ENCODE measurements around the gene RGL2. TPM values are rescaled to one million over a fixed set of nuclear protein-coding genes. Genes with fewer than 3 reads are reported as not detected.
A peak's percentile ranks its signal among the peaks of the same experiment; 100 is the strongest.

The RGL2 gene
- total and polyA plus RNA-seq, 2 experiments from 2014 or later = 63.3 to 82.1 TPM

DNA sequence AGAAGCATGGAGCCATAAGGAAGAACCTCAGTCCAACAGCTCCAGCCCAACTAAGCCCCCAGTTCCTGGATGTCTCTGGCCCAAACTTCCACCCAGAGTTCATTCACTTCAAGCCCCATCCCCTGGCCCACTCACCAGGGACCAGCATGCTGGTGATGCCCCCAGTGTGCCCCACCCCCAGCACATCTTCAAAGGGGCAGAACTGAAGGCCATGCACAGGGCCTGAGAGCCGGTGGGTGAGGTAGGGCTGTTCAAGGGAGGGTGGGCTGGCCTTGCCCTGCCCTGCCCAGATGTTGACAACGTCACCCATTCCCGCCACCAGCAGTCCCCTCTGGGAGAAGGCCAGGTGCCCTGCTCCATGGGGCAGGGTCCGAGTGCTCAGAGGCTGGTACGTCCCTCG is 18.2 kb downstream of the RGL2 start:
- no peak overlapping the region for H2AFZ ChIP-seq
- DNase-seq (ENCODE audit: low spot score) = no peak
- no peak for TF ChIP-seq EZH2phosphoT487 (IDR thresholded peaks at IDR 0.05; ENCODE audit: low read depth, severe bottlenecking, unreplicated experiment)
- no peak for TF ChIP-seq EZH2 (IDR thresholded peaks at IDR 0.05; ENCODE audit: borderline replicate concordance)
- TF ChIP-seq CTCF (IDR thresholded peaks at IDR 0.05; ENCODE audit: poor library complexity) = no peak
- WGBS (ENCODE audit: low lambda C conversion rate, missing lambda C conversion rate) = 93% methylated on average over 6 of the region's 6 CpGs
- H3K9me3 ChIP-seq (ENCODE audit: low read depth) = no peaks in the 10 kb centered on the region
- no peak overlapping the region for H3K4me2 ChIP-seq
- no peaks in the 10 kb centered on the region for H3K36me3 ChIP-seq (replicated peaks; ENCODE audit: insufficient read depth, low read depth)
- peaks cover 2% of the 10 kb centered on the region for H3K79me2 ChIP-seq
- no peak overlapping the region for H3K4me3 ChIP-seq
- no peak overlapping the region for H3K27ac ChIP-seq
- no peaks in the 10 kb centered on the region for H3K27me3 ChIP-seq
- H3K9me2 ChIP-seq (replicated peaks; ENCODE audit: insufficient read depth) = no peaks in the 10 kb centered on the region
- peaks cover 11% of the 10 kb centered on the region for H4K20me1 ChIP-seq (ENCODE audit: insufficient read depth, poor library complexity, severe bottlenecking)
- H3K4me1 ChIP-seq (ENCODE audit: insufficient read depth) = peaks cover 21% of the 10 kb centered on the region

DNA sequence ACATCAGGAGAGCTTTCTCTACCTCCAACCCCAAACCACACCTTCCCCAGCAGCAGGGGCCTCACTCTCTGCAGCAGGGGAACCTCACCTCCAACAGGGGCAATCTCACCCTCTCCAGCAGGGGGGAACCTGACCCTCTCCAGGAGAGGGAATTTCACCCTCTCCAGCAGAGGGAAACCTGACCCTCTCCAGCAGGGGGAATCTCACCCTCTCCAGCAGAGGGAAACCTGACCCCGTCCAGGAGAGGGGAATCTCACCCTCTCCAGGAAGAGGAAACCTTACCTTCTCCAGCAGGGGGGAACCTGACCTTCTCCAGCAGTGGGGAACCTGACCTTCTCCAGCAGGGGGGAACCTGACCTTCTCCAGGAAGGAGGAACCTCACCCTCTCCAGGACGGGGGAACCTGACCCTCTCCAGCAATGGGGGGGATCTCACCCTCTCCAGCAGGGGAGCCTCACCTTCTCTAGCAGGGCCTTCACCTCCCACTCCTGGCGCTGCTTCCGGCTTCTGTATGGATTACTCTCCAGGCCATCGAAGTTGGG is 18.7 kb downstream of the RGL2 start:
- peaks cover 7% of the 10 kb centered on the region for H3K79me2 ChIP-seq
- no peak overlapping the region for H3K4me2 ChIP-seq
- no peaks in the 10 kb centered on the region for H3K9me3 ChIP-seq (ENCODE audit: low read depth)
- TF ChIP-seq CTCF (IDR thresholded peaks at IDR 0.05; ENCODE audit: poor library complexity) = peak; percentile 50
- TF ChIP-seq EZH2phosphoT487 (IDR thresholded peaks at IDR 0.05; ENCODE audit: low read depth, severe bottlenecking, unreplicated experiment) = no peak
- WGBS (ENCODE audit: low lambda C conversion rate, missing lambda C conversion rate) = 75% methylated on average over 4 of the region's 5 CpGs
- no peaks in the 10 kb centered on the region for H3K9me2 ChIP-seq (replicated peaks; ENCODE audit: insufficient read depth)
- peaks cover 16% of the 10 kb centered on the region for H4K20me1 ChIP-seq (ENCODE audit: insufficient read depth, poor library complexity, severe bottlenecking)
- no peak overlapping the region for H3K4me3 ChIP-seq
- H2AFZ ChIP-seq = no peak overlapping the region
- H3K4me1 ChIP-seq (ENCODE audit: insufficient read depth) = peaks cover 26% of the 10 kb centered on the region
- no peak overlapping the region for H3K27ac ChIP-seq
- peak; percentile 74 for DNase-seq (ENCODE audit: low spot score)
- H3K27me3 ChIP-seq = no peaks in the 10 kb centered on the region
- H3K36me3 ChIP-seq (replicated peaks; ENCODE audit: insufficient read depth, low read depth) = no peaks in the 10 kb centered on the region

DNA sequence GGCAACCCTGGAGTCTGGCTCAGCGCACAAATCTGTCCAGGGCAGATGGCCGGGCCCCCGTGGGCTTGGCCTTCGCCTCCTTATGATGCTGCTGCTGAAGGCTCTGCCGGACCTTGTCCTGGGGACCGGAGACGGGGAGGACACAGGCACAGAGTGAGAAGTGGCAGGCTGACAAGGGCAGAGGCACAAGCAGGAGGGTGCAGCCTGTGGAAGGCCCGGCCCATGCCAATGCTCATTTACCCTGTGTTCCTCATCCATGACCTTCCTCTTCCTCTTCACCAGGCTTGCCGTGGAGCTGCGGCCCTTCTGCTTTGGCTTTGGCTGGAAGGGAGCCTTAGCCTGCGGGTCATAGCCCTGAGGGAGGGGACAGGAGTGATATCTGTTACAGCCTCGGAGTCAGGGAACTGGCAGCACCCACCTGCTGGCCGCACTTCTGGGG is 19.5 kb downstream of the RGL2 start:
- Histone ChIP-seq H3K79me2 (peaks cover 14% of the 10 kb centered on the region), H3K4me2 (no peak overlapping the region), H3K27me3 (no peaks in the 10 kb centered on the region), H3K27ac (no peak overlapping the region), H3K9me3 (ENCODE audit: low read depth) (no peaks in the 10 kb centered on the region), H3K36me3 (replicated peaks; ENCODE audit: insufficient read depth, low read depth) (no peaks in the 10 kb centered on the region), H3K9me2 (replicated peaks; ENCODE audit: insufficient read depth) (no peaks in the 10 kb centered on the region), H3K4me3 (no peak overlapping the region), H2AFZ (no peak overlapping the region), H4K20me1 (ENCODE audit: insufficient read depth, poor library complexity, severe bottlenecking) (peaks cover 24% of the 10 kb centered on the region), H3K4me1 (ENCODE audit: insufficient read depth) (peaks cover 34% of the 10 kb centered on the region)
- TF ChIP-seq CTCF (IDR thresholded peaks at IDR 0.05; ENCODE audit: poor library complexity) = no peak
- no peak for TF ChIP-seq EZH2phosphoT487 (IDR thresholded peaks at IDR 0.05; ENCODE audit: low read depth, severe bottlenecking, unreplicated experiment)
- WGBS (ENCODE audit: low lambda C conversion rate, missing lambda C conversion rate) = 94% methylated on average over 10 of the region's 13 CpGs
- DNase-seq (ENCODE audit: low spot score) = no peak

DNA sequence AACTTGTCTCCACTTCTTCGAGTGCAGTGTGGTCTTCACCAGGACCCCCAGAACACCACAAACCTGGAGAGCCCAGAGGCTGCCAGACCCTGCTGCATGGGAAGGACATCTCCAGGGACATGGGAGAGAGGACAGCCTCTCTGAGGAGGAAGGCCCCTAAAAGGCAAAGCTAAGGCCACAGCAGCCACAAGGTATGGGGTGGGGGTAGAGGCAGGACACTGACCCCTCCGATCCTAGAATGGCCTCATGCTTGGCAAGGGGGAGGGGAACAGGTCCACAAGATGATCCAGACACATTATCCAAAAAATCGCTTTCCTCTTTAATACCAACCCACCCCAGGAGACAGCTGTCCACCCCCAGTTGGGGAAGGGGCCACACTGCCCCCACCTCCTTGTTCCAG is 19.9 kb downstream of the RGL2 start:
- no peak overlapping the region for H2AFZ ChIP-seq
- DNase-seq (ENCODE audit: low spot score) = no peak
- H3K27ac ChIP-seq = no peak overlapping the region
- 91% methylated on average over 3 of the region's 3 CpGs for WGBS (ENCODE audit: low lambda C conversion rate, missing lambda C conversion rate)
- H3K4me2 ChIP-seq = no peak overlapping the region
- TF ChIP-seq CTCF (IDR thresholded peaks at IDR 0.05; ENCODE audit: poor library complexity) (no peak), EZH2 (IDR thresholded peaks at IDR 0.05; ENCODE audit: borderline replicate concordance) (no peak), EZH2phosphoT487 (IDR thresholded peaks at IDR 0.05; ENCODE audit: low read depth, severe bottlenecking, unreplicated experiment) (no peak)
- H4K20me1 ChIP-seq (ENCODE audit: insufficient read depth, poor library complexity, severe bottlenecking) = peaks cover 29% of the 10 kb centered on the region
- H3K9me2 ChIP-seq (replicated peaks; ENCODE audit: insufficient read depth) = no peaks in the 10 kb centered on the region
- H3K27me3 ChIP-seq = no peaks in the 10 kb centered on the region
- peaks cover 39% of the 10 kb centered on the region for H3K4me1 ChIP-seq (ENCODE audit: insufficient read depth)
- H3K79me2 ChIP-seq = peaks cover 19% of the 10 kb centered on the region
- no peaks in the 10 kb centered on the region for H3K36me3 ChIP-seq (replicated peaks; ENCODE audit: insufficient read depth, low read depth)
- H3K9me3 ChIP-seq (ENCODE audit: low read depth) = no peaks in the 10 kb centered on the region
- no peak overlapping the region for H3K4me3 ChIP-seq
